GM23248 (cell line): ENCODE data around the gene ALK.

ENCODE experiments used
- EZH2 ChIP-seq: fragments of 200-600 bp; sonication (generic); IDR thresholded peaks from 2 replicates; pipeline ENCODE4 v1.6.1; 2018; ENCODE audit warnings: antibody characterized with exemption, mild to moderate bottlenecking; ENCODE audit not compliant: insufficient read depth, poor library complexity, severe bottlenecking
- EZH2phosphoT487 ChIP-seq: fragments of 200-600 bp; sonication (generic); IDR thresholded peaks from 2 replicates; pipeline ENCODE4 v1.6.1; 2018; ENCODE audit warnings: antibody characterized with exemption, moderate library complexity, mild to moderate bottlenecking, low read depth; ENCODE audit not compliant: insufficient read depth

- TF ChIP-seq EZH2phosphoT487, result no peak
- no peak for TF ChIP-seq EZH2
Measured at GRCh38 chr2:29776406-29776805, 145.0 kb downstream of the ALK start.
